ENCODE results near the gene ZZZ3. TPM values are rescaled to one million over a fixed set of nuclear protein-coding genes. Genes with fewer than 3 reads are reported as not detected.
"Not testable (repeated sequence)": the region's sequence is repeated elsewhere in the genome, so short reads cannot be mapped to it uniquely, and the experiment has no call there.

The ZZZ3 gene
- 10 to 100 TPM; 44.4 to 47.8 TPM for total RNA-seq

DNA sequence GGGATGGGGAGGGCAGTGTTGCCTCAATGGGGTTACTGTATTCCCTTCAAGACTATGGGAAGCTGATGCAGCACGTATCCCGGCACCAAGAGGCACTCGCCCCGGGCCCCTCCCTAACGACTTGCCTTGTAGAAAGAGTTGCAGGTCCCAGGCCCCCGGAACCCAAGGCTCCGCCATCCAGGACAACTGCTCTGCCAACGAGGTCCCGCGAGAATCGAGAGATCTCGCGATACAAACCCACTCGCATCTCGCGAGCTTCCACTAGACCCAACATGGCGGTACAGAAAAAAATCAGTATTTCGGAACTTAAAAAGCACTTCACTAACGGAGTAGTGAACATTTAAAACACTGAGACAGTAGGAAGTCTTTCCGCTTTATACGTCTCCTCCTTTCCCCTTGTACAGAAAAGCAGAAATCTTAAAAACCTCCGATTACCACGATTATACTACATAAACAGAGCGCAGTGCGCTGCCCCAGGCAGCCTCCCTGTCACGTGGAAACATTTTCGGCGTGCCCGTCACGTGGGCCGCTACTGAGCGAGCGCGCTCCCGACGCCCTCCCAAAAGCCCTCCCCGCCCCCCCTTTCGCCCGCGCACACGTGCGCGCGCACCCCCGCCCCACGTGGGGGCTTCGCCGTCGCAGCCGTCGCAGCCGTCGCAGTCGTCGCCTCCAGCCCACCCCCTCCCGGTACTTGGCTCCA is at the start of gene ZZZ3:
Gene ZZZ3 (minus strand): TSS at position 199 of the 700 bp plus-strand sequence. CDS start 49,304 bp downstream, outside the sequence.
- H3K27me3 Mint-ChIP-seq = no peaks in the 10 kb centered on the region
- peaks cover 33% of the 10 kb centered on the region for H3K36me3 Mint-ChIP-seq (ENCODE audit: low read depth)
- H3K4me1 Mint-ChIP-seq = peaks cover 29% of the 10 kb centered on the region
- no peaks in the 10 kb centered on the region for H3K9me3 Mint-ChIP-seq
- peak within 1 kb of the TSS; percentile 88 for H3K4me3 Mint-ChIP-seq
- peak within 1 kb of the TSS; percentile 100 for H3K27ac Mint-ChIP-seq
- peak; percentile 76 for ATAC-seq (replicated peaks)

GRCh38 chr1:77732090-77732489 is 49.6 kb upstream of the ZZZ3 start:
- Mint-ChIP-seq H3K4me1 (no peaks in the 10 kb centered on the region), H3K27ac (no peak overlapping the region), H3K4me3 (no peak overlapping the region), H3K9me3 (no peaks in the 10 kb centered on the region), H3K27me3 (no peaks in the 10 kb centered on the region), H3K36me3 (ENCODE audit: low read depth) (peaks cover 84% of the 10 kb centered on the region)
- ATAC-seq (replicated peaks) = no peak

GRCh38 chr1:77725706-77726105 is 43.2 kb upstream of the ZZZ3 start:
- no peak for ATAC-seq (replicated peaks)
- H3K27me3 Mint-ChIP-seq = no peaks in the 10 kb centered on the region
- H3K4me1 Mint-ChIP-seq = no peaks in the 10 kb centered on the region
- no peaks in the 10 kb centered on the region for H3K9me3 Mint-ChIP-seq
- no peak overlapping the region for H3K27ac Mint-ChIP-seq
- H3K36me3 Mint-ChIP-seq (ENCODE audit: low read depth) = peaks cover 98% of the 10 kb centered on the region
- no peak overlapping the region for H3K4me3 Mint-ChIP-seq

GRCh38 chr1:77718181-77718580 is 35.7 kb upstream of the ZZZ3 start:
- Mint-ChIP-seq H3K36me3 (ENCODE audit: low read depth) (peaks cover 97% of the 10 kb centered on the region), H3K27ac (no peak overlapping the region), H3K9me3 (no peaks in the 10 kb centered on the region), H3K4me1 (no peaks in the 10 kb centered on the region), H3K4me3 (no peak overlapping the region), H3K27me3 (no peaks in the 10 kb centered on the region)
- no peak for ATAC-seq (replicated peaks)

- Mint-ChIP-seq H3K4me1 (no peaks in the 10 kb centered on the region), H3K36me3 (ENCODE audit: low read depth) (peaks cover 96% of the 10 kb centered on the region), H3K27ac (no peak overlapping the region), H3K4me3 (no peak overlapping the region), H3K9me3 (no peaks in the 10 kb centered on the region), H3K27me3 (no peaks in the 10 kb centered on the region)
- no peak for ATAC-seq (replicated peaks)
These were observed 33.6 kb upstream of the ZZZ3 start for GRCh38 chr1:77716065-77716464.

DNA sequence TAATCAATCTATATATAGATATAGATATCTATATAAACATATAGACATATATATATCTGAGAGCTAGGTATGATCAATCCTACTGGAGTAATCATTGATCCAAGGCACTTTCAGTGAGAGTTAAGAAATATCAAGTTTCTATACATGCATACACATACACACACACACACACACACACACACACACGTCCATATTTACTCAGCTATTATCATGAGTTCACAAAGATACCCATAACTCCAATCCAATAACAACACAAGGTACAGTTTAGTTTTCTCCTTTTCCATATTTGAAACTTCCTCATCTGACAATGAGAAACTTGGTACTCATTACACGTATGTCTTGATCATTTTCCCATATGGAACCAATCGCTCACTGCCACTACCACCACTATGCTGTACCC is 27.3 kb upstream of the ZZZ3 start:
- no peak overlapping the region for H3K4me3 Mint-ChIP-seq
- H3K27ac Mint-ChIP-seq = no peak overlapping the region
- no peaks in the 10 kb centered on the region for H3K4me1 Mint-ChIP-seq
- H3K9me3 Mint-ChIP-seq = no peaks in the 10 kb centered on the region
- no peak for ATAC-seq (replicated peaks)
- H3K36me3 Mint-ChIP-seq (ENCODE audit: low read depth) = peaks cover 78% of the 10 kb centered on the region
- H3K27me3 Mint-ChIP-seq = no peaks in the 10 kb centered on the region

DNA sequence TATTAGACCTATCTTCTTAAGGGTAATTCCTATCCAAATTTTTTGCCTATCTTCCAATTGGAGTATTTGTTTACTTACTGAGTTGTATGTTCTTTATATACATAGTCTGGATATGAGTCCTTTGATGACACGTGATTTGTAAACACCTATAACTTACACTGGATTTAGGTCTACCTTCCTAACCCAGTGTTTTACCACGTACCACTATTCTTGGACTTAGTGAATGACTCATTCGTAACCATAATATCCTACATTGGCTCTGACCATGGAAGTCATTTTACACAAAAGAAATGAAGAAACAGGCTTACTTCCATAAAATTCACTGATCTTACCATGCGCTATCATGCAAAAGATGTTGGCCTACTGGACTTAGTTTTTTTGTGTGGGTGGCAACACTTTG is 23.9 kb upstream of the ZZZ3 start:
- Mint-ChIP-seq H3K27me3 (no peaks in the 10 kb centered on the region), H3K36me3 (ENCODE audit: low read depth) (peaks cover 50% of the 10 kb centered on the region), H3K4me3 (no peak overlapping the region), H3K4me1 (no peaks in the 10 kb centered on the region), H3K9me3 (no peaks in the 10 kb centered on the region), H3K27ac (no peak overlapping the region)
- no peak for ATAC-seq (replicated peaks)

- Mint-ChIP-seq H3K36me3 (ENCODE audit: low read depth) (peaks cover 40% of the 10 kb centered on the region), H3K4me3 (no peak overlapping the region)
These were observed 22.3 kb upstream of the ZZZ3 start for GRCh38 chr1:77704736-77705135.

GRCh38 chr1:77699673-77700072 is 17.2 kb upstream of the ZZZ3 start:
- not testable (repeated sequence) for H3K27ac Mint-ChIP-seq; H3K4me1 Mint-ChIP-seq; H3K27me3 Mint-ChIP-seq; ATAC-seq (replicated peaks); H3K9me3 Mint-ChIP-seq; H3K4me3 Mint-ChIP-seq
- H3K36me3 Mint-ChIP-seq (ENCODE audit: low read depth) = peaks cover 42% of the 10 kb centered on the region

More at GRCh38 chr1:77704736-77705135, 22.3 kb upstream of the ZZZ3 start:
- no peaks in the 10 kb centered on the region for H3K27me3 Mint-ChIP-seq
- H3K27ac Mint-ChIP-seq = no peak overlapping the region
- no peak for ATAC-seq (replicated peaks)
- peaks cover under 1% of the 10 kb centered on the region for H3K9me3 Mint-ChIP-seq
- H3K4me1 Mint-ChIP-seq = no peaks in the 10 kb centered on the region

DNA sequence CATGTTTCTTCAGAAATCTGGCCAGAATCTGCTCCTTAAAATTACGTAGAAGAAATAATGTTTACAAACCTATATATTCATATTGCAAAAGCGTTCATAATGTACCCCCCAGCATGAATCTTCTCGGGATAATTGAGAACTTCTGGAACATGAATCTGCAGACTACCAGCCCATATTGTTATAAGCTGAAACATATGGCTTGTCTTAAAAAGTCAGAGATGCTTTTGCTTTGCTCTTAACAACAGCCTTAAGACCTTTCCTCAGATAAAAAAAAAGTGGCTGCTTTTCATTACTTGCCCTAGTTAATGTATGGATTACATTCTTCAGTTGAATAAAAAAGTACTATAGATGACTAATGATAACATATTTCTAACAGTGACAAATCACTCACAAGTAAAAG is 15.0 kb upstream of the ZZZ3 start:
- Mint-ChIP-seq H3K9me3 (peaks cover 3% of the 10 kb centered on the region), H3K27me3 (no peaks in the 10 kb centered on the region), H3K27ac (no peak overlapping the region), H3K4me3 (no peak overlapping the region), H3K36me3 (ENCODE audit: low read depth) (peaks cover 50% of the 10 kb centered on the region), H3K4me1 (no peaks in the 10 kb centered on the region)
- ATAC-seq (replicated peaks) = no peak

DNA sequence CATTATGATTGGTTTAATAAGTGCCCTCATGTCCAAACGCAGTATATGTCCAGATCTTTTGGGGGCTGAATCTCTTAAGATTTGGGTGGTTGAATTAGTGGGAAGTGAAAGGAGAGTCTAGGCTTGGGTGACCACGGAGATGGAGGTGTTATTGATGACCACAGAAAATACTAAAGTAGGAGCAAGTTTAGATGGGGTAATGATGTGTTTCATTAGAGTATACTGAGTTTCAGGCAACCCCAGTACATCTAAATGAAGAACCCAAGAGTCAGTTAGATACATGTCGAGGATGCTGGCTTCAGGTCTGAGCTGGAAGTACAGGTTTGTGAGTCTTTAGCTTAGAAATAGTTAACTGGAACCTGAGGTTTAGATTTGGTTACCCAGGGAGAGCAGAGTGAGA is 6.5 kb upstream of the ZZZ3 start:
- Mint-ChIP-seq H3K27ac (no peak overlapping the region), H3K36me3 (ENCODE audit: low read depth) (peaks cover 7% of the 10 kb centered on the region), H3K4me3 (no peak overlapping the region), H3K4me1 (peaks cover 3% of the 10 kb centered on the region), H3K9me3 (no peaks in the 10 kb centered on the region), H3K27me3 (no peaks in the 10 kb centered on the region)
- no peak for ATAC-seq (replicated peaks)

DNA sequence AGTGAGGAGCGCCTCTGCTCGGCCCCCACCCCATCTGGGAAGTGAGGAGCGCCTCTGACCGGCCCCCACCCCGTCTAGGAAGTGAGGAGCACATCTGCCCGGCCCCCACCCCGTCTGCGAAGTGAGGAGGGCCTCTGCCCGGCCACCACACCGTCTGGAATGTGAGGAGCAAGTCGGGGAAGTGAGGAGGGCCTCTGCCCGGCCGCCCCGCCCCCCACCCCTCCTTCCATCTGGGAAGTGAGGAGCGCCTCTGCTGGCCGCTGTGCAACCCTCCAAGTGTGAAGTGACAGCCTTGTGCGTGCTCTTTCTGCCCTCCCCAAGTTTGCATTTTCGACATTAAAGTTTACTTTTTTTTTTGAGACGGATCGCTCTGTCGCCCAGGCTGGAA is 5.1 kb upstream of the ZZZ3 start:
- ATAC-seq (replicated peaks) = no peak
- Mint-ChIP-seq H3K9me3 (no peaks in the 10 kb centered on the region), H3K27ac (no peak overlapping the region), H3K4me3 (peak overlapping the region; percentile 55), H3K4me1 (peaks cover 5% of the 10 kb centered on the region), H3K27me3 (no peaks in the 10 kb centered on the region), H3K36me3 (ENCODE audit: low read depth) (peaks cover 14% of the 10 kb centered on the region)

DNA sequence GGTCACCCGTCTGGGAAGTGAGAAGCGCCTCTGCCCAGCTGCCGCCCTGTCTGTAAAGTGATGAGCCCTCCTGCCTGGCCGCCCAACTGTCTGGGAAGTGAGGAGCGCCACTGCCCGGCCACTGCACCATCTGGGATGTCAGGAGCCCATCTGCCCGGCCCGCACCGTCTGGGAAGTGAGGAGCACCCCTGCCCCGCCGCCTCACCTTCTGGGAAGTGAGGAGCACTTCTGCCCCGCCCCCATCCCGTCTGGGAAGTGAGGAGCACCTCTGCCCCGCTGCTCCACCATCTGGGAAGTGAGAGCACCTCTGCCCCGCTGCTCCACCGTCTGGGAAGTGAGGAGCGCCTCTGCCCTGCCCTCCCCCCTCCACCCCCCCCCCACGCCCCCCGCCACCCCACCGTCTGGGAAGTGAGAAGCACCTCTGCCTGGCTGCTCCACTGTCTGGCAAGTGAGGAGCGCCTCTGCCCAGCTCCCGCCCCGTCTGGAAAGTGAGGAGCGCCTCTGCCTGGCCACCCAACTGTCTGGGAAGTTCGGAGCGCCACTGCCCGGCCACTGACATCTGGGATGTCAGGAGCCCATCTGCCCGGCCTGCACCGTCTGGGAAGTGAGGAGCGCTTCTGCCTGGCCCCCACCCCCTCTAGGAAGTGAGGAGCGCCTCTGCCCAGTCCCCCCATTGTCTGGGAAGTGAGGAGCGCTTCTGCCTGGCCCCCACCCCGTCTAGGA is 4.5 kb upstream of the ZZZ3 start:
- no peaks in the 10 kb centered on the region for H3K27me3 Mint-ChIP-seq
- H3K4me1 Mint-ChIP-seq = peaks cover 5% of the 10 kb centered on the region
- no peak for ATAC-seq (replicated peaks)
- no peaks in the 10 kb centered on the region for H3K9me3 Mint-ChIP-seq
- no peak overlapping the region for H3K27ac Mint-ChIP-seq
- H3K4me3 Mint-ChIP-seq = no peak overlapping the region
- peaks cover 20% of the 10 kb centered on the region for H3K36me3 Mint-ChIP-seq (ENCODE audit: low read depth)

DNA sequence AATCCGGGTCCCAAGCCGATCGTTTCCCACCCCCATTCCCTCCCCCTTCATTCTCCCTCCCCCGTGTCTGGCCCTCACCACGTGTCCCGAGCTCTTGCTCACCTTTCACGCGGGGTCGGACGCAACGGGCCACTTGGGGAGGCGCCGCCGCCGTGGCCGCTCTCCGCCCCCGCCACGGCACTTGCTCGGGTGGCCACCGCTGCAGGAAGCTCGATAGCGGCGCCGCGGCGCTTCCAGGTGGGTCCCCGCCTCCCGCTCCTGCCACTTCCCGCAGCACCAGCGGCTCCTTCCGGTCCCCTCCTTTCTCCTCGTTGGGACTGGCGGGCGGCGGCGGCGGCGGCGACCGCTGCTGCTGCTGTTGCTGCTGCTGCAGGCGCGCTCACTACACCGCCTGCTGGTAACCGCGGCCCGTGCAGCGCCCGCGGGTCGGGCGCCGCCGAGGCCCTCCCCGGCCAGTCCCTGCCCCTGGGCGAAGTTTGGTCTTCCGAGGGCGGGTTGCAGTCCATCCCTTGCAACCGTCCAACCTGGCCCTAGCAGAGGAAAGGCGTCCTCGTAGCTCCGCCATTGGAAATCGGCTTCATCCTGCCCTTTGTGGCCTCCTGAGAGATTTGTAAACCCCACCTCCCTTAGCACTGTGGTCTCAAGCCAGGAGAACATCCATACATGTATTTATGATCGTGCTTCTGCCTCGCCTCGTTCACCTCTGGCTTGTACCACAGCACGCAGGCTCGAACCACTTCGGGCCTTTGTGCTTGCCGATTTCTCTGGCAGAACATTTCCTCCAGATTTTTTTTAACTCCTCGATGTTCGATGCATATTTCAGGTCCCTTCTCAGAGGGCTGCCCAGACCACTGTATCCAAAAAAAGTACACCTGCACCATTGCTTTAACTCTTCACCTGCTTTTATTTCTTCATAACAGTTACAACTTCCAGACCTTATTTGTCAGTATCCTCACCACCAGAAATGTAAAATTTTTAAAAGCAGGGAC is 996 bp upstream of the ZZZ3 start:
- Mint-ChIP-seq H3K36me3 (ENCODE audit: low read depth) (peaks cover 33% of the 10 kb centered on the region), H3K27ac (peak overlapping the region; percentile 100), H3K9me3 (no peaks in the 10 kb centered on the region), H3K27me3 (no peaks in the 10 kb centered on the region), H3K4me1 (peaks cover 21% of the 10 kb centered on the region), H3K4me3 (peak overlapping the region; percentile 88)
- peak; percentile 79 for ATAC-seq (replicated peaks)

Measured in activated T-helper 17 cell treated with anti-CD3 and anti-CD28 coated beads, Interleukin-2, amount 50 U/mL, for 72 hours (primary cell).